Head of caudate nucleus (tissue), 42 donors: ENCODE measurements around the gene ATP10B.
"Not testable (repeated sequence)": the region's sequence is repeated elsewhere in the genome, so short reads cannot be mapped to it uniquely, and the experiment has no call there.

Experiments
- DNase-seq, 42 donors: peaks; one replicate each; pipeline versions ENCODE4 v3.0.0 to v3.0.0-alpha.2; 2020 to 2021; ENCODE audit warnings: mixed read lengths in 7 of 42
- intact Hi-C: fragments of 100-400 bp; cut with DNase I; formaldehyde crosslinking; loops from one replicate; pipeline ENCODE4 v1.15.0; 2022

The ATP10B gene, protein sequence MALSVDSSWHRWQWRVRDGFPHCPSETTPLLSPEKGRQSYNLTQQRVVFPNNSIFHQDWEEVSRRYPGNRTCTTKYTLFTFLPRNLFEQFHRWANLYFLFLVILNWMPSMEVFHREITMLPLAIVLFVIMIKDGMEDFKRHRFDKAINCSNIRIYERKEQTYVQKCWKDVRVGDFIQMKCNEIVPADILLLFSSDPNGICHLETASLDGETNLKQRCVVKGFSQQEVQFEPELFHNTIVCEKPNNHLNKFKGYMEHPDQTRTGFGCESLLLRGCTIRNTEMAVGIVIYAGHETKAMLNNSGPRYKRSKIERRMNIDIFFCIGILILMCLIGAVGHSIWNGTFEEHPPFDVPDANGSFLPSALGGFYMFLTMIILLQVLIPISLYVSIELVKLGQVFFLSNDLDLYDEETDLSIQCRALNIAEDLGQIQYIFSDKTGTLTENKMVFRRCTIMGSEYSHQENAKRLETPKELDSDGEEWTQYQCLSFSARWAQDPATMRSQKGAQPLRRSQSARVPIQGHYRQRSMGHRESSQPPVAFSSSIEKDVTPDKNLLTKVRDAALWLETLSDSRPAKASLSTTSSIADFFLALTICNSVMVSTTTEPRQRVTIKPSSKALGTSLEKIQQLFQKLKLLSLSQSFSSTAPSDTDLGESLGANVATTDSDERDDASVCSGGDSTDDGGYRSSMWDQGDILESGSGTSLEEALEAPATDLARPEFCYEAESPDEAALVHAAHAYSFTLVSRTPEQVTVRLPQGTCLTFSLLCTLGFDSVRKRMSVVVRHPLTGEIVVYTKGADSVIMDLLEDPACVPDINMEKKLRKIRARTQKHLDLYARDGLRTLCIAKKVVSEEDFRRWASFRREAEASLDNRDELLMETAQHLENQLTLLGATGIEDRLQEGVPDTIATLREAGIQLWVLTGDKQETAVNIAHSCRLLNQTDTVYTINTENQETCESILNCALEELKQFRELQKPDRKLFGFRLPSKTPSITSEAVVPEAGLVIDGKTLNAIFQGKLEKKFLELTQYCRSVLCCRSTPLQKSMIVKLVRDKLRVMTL (N-terminal part only)

DNA sequence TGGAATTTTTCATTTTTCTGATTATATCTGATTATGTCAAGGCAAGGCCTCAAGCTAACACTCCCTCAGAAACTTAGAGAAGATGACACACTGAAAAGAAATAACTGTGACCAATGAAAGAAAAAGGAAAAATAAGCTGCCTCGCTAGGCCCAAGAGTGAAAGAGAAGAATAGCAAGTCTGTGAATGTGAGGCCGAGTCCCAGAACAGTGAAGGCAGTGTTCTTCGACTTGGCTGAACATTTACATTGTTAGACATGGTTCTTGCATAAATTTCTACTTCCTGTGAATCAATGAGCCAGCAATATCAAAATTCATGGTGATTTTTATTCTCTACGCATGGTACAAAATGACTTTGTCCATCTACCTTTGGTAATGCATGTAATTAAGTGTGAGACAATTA lies at the start of gene ATP10B:
Gene ATP10B, minus strand, starts transcription at position 163 of the 400 bp plus-strand sequence. CDS start 164,137 bp downstream, outside the sequence.
- intact Hi-C loops: no loop called here
- DNase-seq: peak in 37 of 42 donors; percentile 2 to 83 (median 48)

- DNase-seq: no peak
- intact Hi-C loops: no loop called here
Measured at GRCh38 chr5:160901656-160902055, 49.6 kb upstream of the ATP10B start.

DNA sequence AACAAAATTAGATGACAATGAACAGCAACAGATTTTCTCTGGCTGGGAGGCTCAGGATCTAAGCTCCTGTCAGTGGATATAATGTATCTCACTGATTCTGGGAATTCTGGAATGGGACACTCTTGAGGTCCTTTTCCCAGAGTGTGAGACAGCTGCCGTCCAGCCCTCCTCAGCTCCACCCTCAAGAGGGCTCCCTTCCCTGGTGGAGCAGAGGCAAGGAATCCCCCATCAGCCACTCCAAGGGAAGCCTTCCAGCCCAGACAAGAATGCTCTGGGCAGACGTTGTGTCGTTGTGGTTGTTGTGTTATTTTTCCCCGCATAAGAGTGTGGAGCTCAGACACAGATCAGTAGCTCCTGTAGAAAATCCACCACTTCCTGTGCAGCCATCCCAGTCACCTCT lies 47.7 kb upstream of the ATP10B start:
- DNase-seq: no peak
- intact Hi-C loops: no loop called here

DNA sequence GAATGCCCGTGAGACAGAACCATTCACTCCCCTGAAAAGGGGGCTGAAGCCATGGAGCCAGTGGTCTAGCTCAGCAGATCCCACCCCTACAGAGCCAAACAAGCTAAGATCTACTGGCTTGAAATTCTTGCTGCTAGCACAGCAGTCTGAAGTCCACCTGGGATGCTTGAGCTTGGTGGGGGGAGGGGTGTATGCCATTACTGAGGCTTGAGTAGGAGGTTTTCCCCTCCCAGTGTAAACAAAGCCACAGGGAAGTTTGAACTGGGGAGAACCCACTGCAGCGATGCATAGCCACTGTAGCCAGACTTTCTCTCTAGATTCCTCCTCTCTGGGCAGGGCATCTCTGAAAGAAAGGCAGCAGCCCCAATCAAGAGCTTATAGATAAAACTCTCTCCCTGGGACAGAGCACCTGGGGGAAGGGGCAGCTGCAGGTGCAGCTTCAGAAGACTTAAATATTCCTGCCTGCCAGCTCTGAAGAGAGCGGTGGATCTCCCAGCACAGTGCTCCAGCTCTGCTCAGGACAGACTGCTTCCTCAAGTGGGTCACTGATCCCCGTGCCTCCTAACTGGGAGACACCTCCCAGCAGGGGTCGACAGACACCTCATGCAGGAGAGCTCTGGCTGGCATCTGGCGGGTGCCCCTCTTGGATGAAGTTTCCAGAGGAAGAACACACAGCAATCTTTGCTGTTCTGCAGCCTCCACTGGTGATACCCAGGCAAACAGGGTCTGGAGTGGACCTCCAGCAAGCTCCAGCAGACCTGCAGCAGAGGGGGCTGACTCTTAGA lies 41.4 kb upstream of the ATP10B start:
- intact Hi-C loops, DNase-seq: not testable (repeated sequence)

DNA sequence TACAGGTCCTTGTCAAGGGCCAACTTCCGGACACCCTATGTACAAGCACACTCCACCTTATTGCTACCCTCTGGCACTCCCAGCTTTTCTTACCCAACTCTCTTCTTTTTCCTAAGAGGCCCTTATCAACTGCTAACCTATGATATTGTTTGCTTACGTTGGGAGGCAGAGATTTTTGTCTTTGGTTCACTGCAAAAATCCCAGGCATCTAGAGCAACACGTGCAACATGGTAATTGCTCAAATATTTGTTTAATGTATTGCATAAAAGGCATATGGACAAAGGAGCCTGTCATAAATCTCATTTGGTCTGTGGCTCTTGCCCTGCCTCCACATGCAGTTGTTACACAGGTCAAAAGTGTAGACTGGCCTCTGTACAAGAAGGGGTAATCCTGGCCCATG lies 35.8 kb upstream of the ATP10B start:
- no peak for DNase-seq
- intact Hi-C loops: no loop called here

- DNase-seq, intact Hi-C loops: not testable (repeated sequence)
Measured at GRCh38 chr5:160873560-160874200, 21.7 kb upstream of the ATP10B start.

- intact Hi-C loops: no loop called here
- DNase-seq: no peak
Measured at GRCh38 chr5:160869989-160870521, 18.0 kb upstream of the ATP10B start.

- no peak for DNase-seq
- intact Hi-C loops: no loop called here
Measured at GRCh38 chr5:160867976-160868375, 16.0 kb upstream of the ATP10B start.

GRCh38 chr5:160851451-160851850 lies 560 bp downstream of the ATP10B start:
- intact Hi-C loops: no loop called here
- DNase-seq: peak in 1 of 42 donors; percentile 21

GRCh38 chr5:160850421-160850820 lies 1.6 kb downstream of the ATP10B start:
- DNase-seq: peak in 1 of 42 donors; percentile 9
- intact Hi-C loops: no loop called here

- DNase-seq: no peak
- intact Hi-C loops: no loop called here
Measured at GRCh38 chr5:160847526-160848085, 4.4 kb downstream of the ATP10B start.

- DNase-seq: peak in 2 of 42 donors; percentile 6 to 10
- intact Hi-C loops: no loop called here
Measured at GRCh38 chr5:160846642-160847041, 5.4 kb downstream of the ATP10B start.

DNA sequence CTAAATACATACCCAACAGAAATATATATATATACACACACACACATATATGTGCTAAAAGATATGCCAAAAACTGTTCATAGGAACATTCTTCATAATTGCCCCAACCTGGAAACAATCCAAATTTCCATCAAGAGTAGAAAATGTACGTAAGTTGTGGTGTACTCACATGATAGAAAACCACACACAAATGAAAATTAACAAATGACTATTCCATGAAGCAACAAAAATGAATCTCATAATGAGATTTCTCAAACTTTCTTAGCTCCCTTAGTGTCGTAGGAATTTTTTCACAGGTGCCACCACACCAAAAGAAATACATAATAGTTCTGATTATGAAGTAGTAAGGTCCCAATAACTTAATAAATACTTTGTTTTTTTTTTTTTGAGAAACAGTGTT lies 7.8 kb downstream of the ATP10B start:
- intact Hi-C loops: no loop called here

GRCh38 chr5:160843240-160843639 lies 8.8 kb downstream of the ATP10B start:
- intact Hi-C loops: no loop called here

More for the DNA sequence above, 7.8 kb downstream of the ATP10B start:
- no peak for DNase-seq

GRCh38 chr5:160837749-160838593 lies 14.0 kb downstream of the ATP10B start:
- no peak for DNase-seq

More at GRCh38 chr5:160843240-160843639, 8.8 kb downstream of the ATP10B start:
- no peak for DNase-seq

DNA sequence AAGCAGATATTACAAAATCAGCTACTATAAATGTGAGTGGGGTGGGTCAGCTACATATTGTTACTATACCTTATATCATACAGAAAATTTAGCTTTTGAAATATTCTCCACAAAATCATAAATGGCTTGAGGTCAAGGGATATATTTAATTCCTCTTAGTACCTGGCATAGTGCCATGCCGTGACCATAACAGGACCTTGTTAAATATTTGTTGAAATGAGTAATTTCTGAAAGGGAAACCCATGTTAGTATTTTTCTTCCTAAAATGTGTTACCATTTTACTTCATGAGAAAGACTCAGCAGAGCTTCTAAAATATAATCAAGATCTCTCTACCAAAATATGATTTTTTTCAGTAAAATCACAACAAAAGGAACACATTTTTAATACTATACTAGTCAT lies 14.8 kb downstream of the ATP10B start:
- no peak for DNase-seq
- intact Hi-C loops: no loop called here

More at GRCh38 chr5:160837749-160838593, 14.0 kb downstream of the ATP10B start:
- intact Hi-C loops: no loop called here
